Chondrocyte (in vitro differentiated cells): ENCODE results near the gene KRT14. TPM values are rescaled to one million over a fixed set of nuclear protein-coding genes. Genes with fewer than 3 reads are reported as not detected.
"Not testable (repeated sequence)": the region's sequence is repeated elsewhere in the genome, so short reads cannot be mapped to it uniquely, and the experiment has no call there.

Experiments
- DNase-seq: peaks from one replicate; pipeline ENCODE4 v3.0.0; 2021; ENCODE audit warnings: mixed read lengths, low spot score
- H3K27ac Mint-ChIP-seq: one replicate; pipeline ENCODE4 v1.8.0; 2021; ENCODE audit warnings: mild to moderate bottlenecking, moderate library complexity, mixed read lengths; ENCODE audit not compliant: unreplicated experiment
- H3K27me3 Mint-ChIP-seq: 2 replicates; pipeline ENCODE4 v1.8.0; 2021; ENCODE audit warnings: low read depth, mixed read lengths
- H3K36me3 Mint-ChIP-seq: 2 replicates; pipeline ENCODE4 v1.8.0; 2021; ENCODE audit warnings: low read depth, mixed read lengths
- H3K4me1 Mint-ChIP-seq: 2 replicates; pipeline ENCODE4 v1.8.0; 2021; ENCODE audit warnings: low read depth, mild to moderate bottlenecking, mixed read lengths
- H3K4me3 Mint-ChIP-seq: one replicate; pipeline ENCODE4 v1.8.0; 2021; ENCODE audit warnings: mild to moderate bottlenecking, moderate library complexity, mixed read lengths; ENCODE audit not compliant: unreplicated experiment
- H3K9me3 Mint-ChIP-seq: 2 replicates; pipeline ENCODE4 v1.8.0; 2021; ENCODE audit warnings: low read depth, mixed read lengths
- total RNA-seq: library from RNA; stranded (reverse); gene quantifications from 3 replicates; pipeline ENCODE4 v1.2.1, GENCODE V29; 2021
- TF ChIP-seq, protein P1 (sequence below): fragments of 200-600 bp; sonication (generic); IDR thresholded peaks from 2 replicates; pipeline ENCODE4 v1.5.0; 2021; ENCODE audit warnings: antibody characterized with exemption, mild to moderate bottlenecking, moderate library complexity

KRT14 gene
- total RNA-seq, 1 donor from 2014 or later: 0.32 TPM

DNA sequence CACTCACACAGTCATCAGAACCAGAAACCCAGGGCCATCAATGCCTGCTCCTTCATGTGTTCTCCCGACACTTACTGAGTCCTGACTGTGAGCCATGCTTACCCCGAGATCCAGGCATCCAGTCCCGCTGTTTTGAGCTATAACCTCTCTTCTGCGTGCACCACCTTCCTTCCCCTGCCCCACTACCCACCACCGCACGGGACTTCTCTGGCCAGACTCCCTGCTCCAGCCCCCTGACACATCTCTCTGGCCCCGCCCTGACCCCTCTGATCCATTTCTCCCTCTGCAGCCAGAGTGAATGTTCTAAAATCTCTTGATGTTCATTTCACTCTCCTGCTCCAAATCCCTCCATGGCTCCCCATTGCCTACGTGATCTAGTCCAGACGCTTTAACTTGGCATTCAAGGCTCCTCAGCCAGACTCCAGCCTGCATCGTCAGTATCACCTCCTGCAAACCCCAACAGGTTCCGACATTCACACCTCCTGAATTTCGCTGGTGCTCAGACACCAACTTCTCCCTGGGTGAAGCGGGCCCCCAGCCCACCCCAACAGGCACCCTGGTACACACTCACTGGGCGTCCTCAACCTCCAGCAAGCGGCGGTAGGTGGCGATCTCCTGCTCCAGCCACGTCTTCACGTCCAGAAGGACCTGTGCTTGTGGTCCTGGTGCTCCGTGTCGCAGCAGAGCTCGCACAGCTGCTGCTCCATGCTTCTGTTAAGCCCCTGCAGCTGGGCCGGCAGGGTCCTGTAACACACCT lies 40.8 kb upstream of the KRT14 start:
- TF ChIP-seq, protein P1, sequence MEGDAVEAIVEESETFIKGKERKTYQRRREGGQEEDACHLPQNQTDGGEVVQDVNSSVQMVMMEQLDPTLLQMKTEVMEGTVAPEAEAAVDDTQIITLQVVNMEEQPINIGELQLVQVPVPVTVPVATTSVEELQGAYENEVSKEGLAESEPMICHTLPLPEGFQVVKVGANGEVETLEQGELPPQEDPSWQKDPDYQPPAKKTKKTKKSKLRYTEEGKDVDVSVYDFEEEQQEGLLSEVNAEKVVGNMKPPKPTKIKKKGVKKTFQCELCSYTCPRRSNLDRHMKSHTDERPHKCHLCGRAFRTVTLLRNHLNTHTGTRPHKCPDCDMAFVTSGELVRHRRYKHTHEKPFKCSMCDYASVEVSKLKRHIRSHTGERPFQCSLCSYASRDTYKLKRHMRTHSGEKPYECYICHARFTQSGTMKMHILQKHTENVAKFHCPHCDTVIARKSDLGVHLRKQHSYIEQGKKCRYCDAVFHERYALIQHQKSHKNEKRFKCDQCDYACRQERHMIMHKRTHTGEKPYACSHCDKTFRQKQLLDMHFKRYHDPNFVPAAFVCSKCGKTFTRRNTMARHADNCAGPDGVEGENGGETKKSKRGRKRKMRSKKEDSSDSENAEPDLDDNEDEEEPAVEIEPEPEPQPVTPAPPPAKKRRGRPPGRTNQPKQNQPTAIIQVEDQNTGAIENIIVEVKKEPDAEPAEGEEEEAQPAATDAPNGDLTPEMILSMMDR: no peak
- H3K4me1 Mint-ChIP-seq: peaks cover 52% of the 10 kb centered on the region
- H3K9me3 Mint-ChIP-seq: no peaks in the 10 kb centered on the region
- DNase-seq: peak; percentile 85
- no peak overlapping the region for H3K4me3 Mint-ChIP-seq
- H3K27ac Mint-ChIP-seq: no peak overlapping the region
- H3K27me3 Mint-ChIP-seq: no peaks in the 10 kb centered on the region
- no peaks in the 10 kb centered on the region for H3K36me3 Mint-ChIP-seq

- not testable (repeated sequence) for DNase-seq, H3K4me3 Mint-ChIP-seq, H3K36me3 Mint-ChIP-seq, H3K27ac Mint-ChIP-seq, H3K27me3 Mint-ChIP-seq, H3K9me3 Mint-ChIP-seq
- H3K4me1 Mint-ChIP-seq: peaks cover 58% of the 10 kb centered on the region
Observed at GRCh38 chr17:41626914-41627295, 40.2 kb upstream of the KRT14 start.

- H3K4me3 Mint-ChIP-seq, H3K36me3 Mint-ChIP-seq, H3K27me3 Mint-ChIP-seq, H3K9me3 Mint-ChIP-seq: not testable (repeated sequence)
- TF ChIP-seq, protein P1: peak; percentile 24
- Mint-ChIP-seq H3K4me1 (peaks cover 65% of the 10 kb centered on the region), H3K27ac (peak overlapping the region; percentile 90)
- DNase-seq: peak; percentile 61
Observed at GRCh38 chr17:41626028-41626913, 39.6 kb upstream of the KRT14 start.

GRCh38 chr17:41625602-41626001 lies 38.9 kb upstream of the KRT14 start:
- Mint-ChIP-seq H3K27me3 (no peaks in the 10 kb centered on the region), H3K36me3 (peaks cover 4% of the 10 kb centered on the region), H3K9me3 (no peaks in the 10 kb centered on the region), H3K27ac (peak overlapping the region; percentile 90), H3K4me3 (peak overlapping the region; percentile 12), H3K4me1 (peaks cover 71% of the 10 kb centered on the region)
- TF ChIP-seq, protein P1: no peak
- DNase-seq: peak; percentile 96

DNA sequence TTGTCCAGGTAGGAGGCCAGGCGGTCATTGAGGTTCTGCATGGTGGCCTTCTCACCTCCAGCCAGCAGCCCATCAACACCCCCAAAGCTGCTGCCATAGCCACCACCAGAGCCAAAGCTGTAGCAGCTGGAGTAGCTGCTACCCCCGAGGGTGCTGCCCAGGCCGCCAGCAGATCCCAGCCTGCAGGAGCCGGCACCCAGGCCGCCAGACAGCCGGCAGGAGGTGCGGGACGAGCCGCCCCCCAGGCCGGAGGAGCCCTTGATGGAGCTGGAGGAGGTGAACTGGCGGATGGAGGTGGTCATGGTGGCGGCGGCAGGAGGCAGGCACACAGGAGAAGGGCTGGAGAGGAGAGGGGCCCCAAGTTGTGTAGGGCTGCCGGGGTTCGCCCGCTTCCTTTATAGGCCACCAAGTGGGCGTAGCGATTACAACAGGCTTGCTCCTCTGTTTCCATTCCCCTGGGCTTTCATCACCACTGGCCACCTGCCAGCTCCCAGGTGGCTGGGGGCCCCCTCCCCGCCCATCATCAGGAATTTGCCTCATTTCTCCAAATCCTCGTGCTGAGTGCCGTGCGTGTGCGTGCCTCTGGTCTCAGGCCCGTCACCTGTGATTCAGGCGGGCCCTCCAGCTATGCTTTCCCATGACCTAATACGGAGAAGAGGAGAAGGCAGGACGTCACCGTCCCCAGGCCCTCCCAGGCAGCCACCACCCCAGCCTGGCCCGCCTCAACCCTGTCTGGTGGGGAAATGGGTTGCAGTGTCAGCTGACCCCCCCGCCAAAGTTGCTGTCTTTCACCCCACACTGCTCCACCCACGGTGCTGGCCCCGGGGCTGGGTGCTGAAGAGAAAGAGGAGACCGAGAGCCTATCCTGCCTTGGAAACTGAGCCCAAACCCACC lies 37.8 kb upstream of the KRT14 start, which contains the start of gene KRT17:
Gene KRT17 (minus strand): TSS at position 368 of the 894 bp plus-strand sequence. CDS start 66 bp downstream, at position 302.
- Mint-ChIP-seq H3K9me3 (no peaks in the 10 kb centered on the region), H3K27ac (peak within 1 kb of the TSS; percentile 90), H3K27me3 (no peaks in the 10 kb centered on the region), H3K4me1 (peaks cover 81% of the 10 kb centered on the region), H3K36me3 (peaks cover 10% of the 10 kb centered on the region), H3K4me3 (peak within 1 kb of the TSS; percentile 60)
- TF ChIP-seq, protein P1: no peak
- DNase-seq: peak; percentile 92

- DNase-seq: peak; percentile 60
- H3K4me3 Mint-ChIP-seq: peak overlapping the region; percentile 60
- H3K4me1 Mint-ChIP-seq: peaks cover 88% of the 10 kb centered on the region
- not testable (repeated sequence) for H3K27me3 Mint-ChIP-seq, H3K9me3 Mint-ChIP-seq
- H3K36me3 Mint-ChIP-seq: peaks cover 10% of the 10 kb centered on the region
- peak overlapping the region; percentile 75 for H3K27ac Mint-ChIP-seq
Observed at GRCh38 chr17:41623184-41623861, 36.6 kb upstream of the KRT14 start.

GRCh38 chr17:41622340-41623183 lies 35.9 kb upstream of the KRT14 start:
- Mint-ChIP-seq H3K27ac (peak overlapping the region; percentile 75), H3K36me3 (peaks cover 10% of the 10 kb centered on the region), H3K4me1 (peaks cover 86% of the 10 kb centered on the region), H3K4me3 (peak overlapping the region; percentile 60)
- not testable (repeated sequence) for H3K9me3 Mint-ChIP-seq, H3K27me3 Mint-ChIP-seq
- peak; percentile 66 for DNase-seq
